ENCODE results near the gene ZIC5. TPM values are rescaled to one million over a fixed set of nuclear protein-coding genes. Genes with fewer than 3 reads are reported as not detected.
"Not testable (repeated sequence)": the region's sequence is repeated elsewhere in the genome, so short reads cannot be mapped to it uniquely, and the experiment has no call there.

Gene ZIC5
- total RNA-seq, 2 donors from 2014 or later = not detected

- not testable (repeated sequence) for ATAC-seq (replicated peaks in 1 of 2); H3K9me3 Mint-ChIP-seq; H3K4me1 Mint-ChIP-seq (ENCODE audit: low read depth); H3K4me3 Mint-ChIP-seq; H3K36me3 Mint-ChIP-seq (ENCODE audit: insufficient read depth in 2 of 2); H3K27ac Mint-ChIP-seq; DNase-seq
- peaks cover 63% of the 10 kb centered on the region for H3K27me3 Mint-ChIP-seq (ENCODE audit: low read depth)
Measured at GRCh38 chr13:99945515-99945914, 26.1 kb downstream of the ZIC5 start.

- no peaks in the 10 kb centered on the region for H3K4me1 Mint-ChIP-seq (ENCODE audit: low read depth)
- H3K9me3 Mint-ChIP-seq = no peaks in the 10 kb centered on the region
- ATAC-seq (replicated peaks in 1 of 2) (no peak), DNase-seq (no peak)
- H3K27me3 Mint-ChIP-seq (ENCODE audit: low read depth) = peaks cover 56% of the 10 kb centered on the region
- no peaks in the 10 kb centered on the region for H3K36me3 Mint-ChIP-seq (ENCODE audit: insufficient read depth in 2 of 2)
- no peak overlapping the region for H3K27ac Mint-ChIP-seq
- no peak overlapping the region for H3K4me3 Mint-ChIP-seq
Measured at GRCh38 chr13:99944606-99945005, 27.0 kb downstream of the ZIC5 start.

DNA sequence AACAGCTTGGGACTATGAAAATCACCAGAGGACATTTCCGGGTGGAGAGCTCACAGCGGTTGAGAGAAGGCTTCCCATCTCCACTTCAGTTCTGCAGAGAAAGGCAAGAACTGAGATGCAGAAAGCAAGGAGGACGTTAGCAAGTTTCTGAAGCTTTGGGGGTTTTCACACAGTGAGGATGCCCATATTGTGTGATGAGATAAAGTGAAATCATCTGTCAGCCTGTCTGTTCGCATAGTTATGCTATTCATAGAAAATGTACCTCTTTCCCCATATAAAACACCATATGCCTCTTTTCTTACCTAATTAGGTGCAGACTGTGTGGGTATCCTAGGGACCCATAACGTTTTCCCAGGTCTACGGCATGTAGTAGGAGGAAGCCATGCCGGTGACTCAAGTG is 27.5 kb downstream of the ZIC5 start:
- Mint-ChIP-seq H3K4me1 (ENCODE audit: low read depth) (no peaks in the 10 kb centered on the region), H3K27me3 (ENCODE audit: low read depth) (peaks cover 51% of the 10 kb centered on the region), H3K36me3 (ENCODE audit: insufficient read depth in 2 of 2) (no peaks in the 10 kb centered on the region), H3K4me3 (no peak overlapping the region), H3K27ac (no peak overlapping the region), H3K9me3 (no peaks in the 10 kb centered on the region)
- no peak for ATAC-seq (replicated peaks in 1 of 2)
- DNase-seq = no peak

DNA sequence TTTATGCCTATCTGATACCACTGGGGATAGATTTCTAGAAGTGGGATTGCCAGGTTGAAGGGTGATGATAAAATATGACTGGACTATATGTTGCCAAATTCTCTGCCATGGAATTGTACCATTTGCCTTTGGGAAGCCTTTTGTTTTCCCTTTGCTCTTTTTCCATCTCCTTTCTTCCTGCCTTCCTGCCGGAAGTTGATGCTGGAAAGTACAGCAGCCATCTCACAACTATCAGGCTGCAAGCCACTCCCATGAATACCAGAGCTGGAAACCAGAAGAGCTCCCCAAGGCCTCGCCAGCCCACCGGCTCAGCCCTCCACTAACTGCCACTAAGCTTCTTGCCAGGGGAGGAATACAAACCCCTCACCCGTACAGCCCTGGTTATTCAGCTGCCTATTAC is 29.7 kb downstream of the ZIC5 start:
- peaks cover 31% of the 10 kb centered on the region for H3K27me3 Mint-ChIP-seq (ENCODE audit: low read depth)
- H3K4me3 Mint-ChIP-seq = no peak overlapping the region
- no peak overlapping the region for H3K27ac Mint-ChIP-seq
- H3K36me3 Mint-ChIP-seq (ENCODE audit: insufficient read depth in 2 of 2) = no peaks in the 10 kb centered on the region
- H3K4me1 Mint-ChIP-seq (ENCODE audit: low read depth) = no peaks in the 10 kb centered on the region
- no peak for DNase-seq
- no peaks in the 10 kb centered on the region for H3K9me3 Mint-ChIP-seq
- no peak for ATAC-seq (replicated peaks in 1 of 2)

DNA sequence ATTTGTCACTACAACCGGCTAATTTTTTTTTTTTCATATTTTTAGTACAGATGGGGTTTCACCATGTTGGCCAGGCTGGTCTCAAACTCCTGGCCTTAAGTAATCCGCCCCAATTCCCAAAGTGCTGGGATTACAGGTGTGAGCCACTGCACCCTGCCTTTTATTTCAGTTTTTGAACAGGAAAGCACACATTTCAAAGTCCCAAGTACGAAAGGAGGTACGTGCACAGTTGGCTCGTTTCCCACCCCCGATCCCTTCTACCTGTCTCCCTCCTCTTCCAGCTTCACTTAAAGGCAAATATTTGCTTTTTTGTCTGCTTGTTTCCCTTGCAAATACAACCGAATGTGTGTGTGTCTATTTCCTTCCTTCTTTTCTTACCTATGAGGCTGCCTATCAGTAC is 30.5 kb downstream of the ZIC5 start:
- Mint-ChIP-seq H3K4me1 (ENCODE audit: low read depth) (no peaks in the 10 kb centered on the region), H3K27ac (no peak overlapping the region), H3K9me3 (no peaks in the 10 kb centered on the region), H3K4me3 (no peak overlapping the region), H3K36me3 (ENCODE audit: insufficient read depth in 2 of 2) (no peaks in the 10 kb centered on the region), H3K27me3 (ENCODE audit: low read depth) (peaks cover 27% of the 10 kb centered on the region)
- ATAC-seq (replicated peaks in 1 of 2) (no peak), DNase-seq (no peak)

- Mint-ChIP-seq H3K27ac (no peak overlapping the region), H3K9me3 (no peaks in the 10 kb centered on the region), H3K4me3 (no peak overlapping the region), H3K36me3 (ENCODE audit: insufficient read depth in 2 of 2) (no peaks in the 10 kb centered on the region), H3K27me3 (ENCODE audit: low read depth) (peaks cover 23% of the 10 kb centered on the region), H3K4me1 (ENCODE audit: low read depth) (no peaks in the 10 kb centered on the region)
- ATAC-seq (replicated peaks in 1 of 2) (no peak), DNase-seq (no peak)
Measured at GRCh38 chr13:99938635-99939034, 32.9 kb downstream of the ZIC5 start.

GRCh38 chr13:99935772-99936171 is 35.8 kb downstream of the ZIC5 start:
- Mint-ChIP-seq H3K27me3 (ENCODE audit: low read depth) (peaks cover 13% of the 10 kb centered on the region), H3K27ac (no peak overlapping the region), H3K36me3 (ENCODE audit: insufficient read depth in 2 of 2) (no peaks in the 10 kb centered on the region), H3K4me1 (ENCODE audit: low read depth) (no peaks in the 10 kb centered on the region), H3K4me3 (no peak overlapping the region), H3K9me3 (no peaks in the 10 kb centered on the region)
- ATAC-seq (replicated peaks in 1 of 2) (no peak), DNase-seq (no peak)

DNA sequence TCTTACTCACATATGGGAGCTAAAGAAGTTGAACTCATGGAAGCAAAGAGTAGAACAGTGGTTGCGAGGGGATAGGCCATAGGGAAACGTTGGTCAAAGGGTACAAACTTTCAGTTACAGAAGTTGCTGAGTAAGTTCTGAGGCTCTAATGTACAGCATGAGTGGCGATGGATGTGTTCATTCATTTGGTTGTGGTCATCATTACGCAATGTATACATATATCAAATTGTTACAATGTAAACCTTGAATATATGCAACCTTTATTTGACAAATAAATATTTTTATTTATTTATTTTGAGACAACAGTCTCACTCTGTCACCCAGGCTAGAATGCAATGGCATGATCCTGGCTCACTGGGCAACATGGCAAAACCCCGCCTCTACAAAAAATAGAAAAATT is 38.7 kb downstream of the ZIC5 start:
- ATAC-seq (replicated peaks in 1 of 2) = no peak

GRCh38 chr13:99930925-99931324 is 40.6 kb downstream of the ZIC5 start:
- H3K4me3 Mint-ChIP-seq = no peak overlapping the region
- no peaks in the 10 kb centered on the region for H3K36me3 Mint-ChIP-seq (ENCODE audit: insufficient read depth in 2 of 2)
- no peaks in the 10 kb centered on the region for H3K9me3 Mint-ChIP-seq
- DNase-seq (no peak), ATAC-seq (replicated peaks in 1 of 2) (no peak)
- no peaks in the 10 kb centered on the region for H3K4me1 Mint-ChIP-seq (ENCODE audit: low read depth)
- no peak overlapping the region for H3K27ac Mint-ChIP-seq
- H3K27me3 Mint-ChIP-seq (ENCODE audit: low read depth) = peaks cover 4% of the 10 kb centered on the region

More for the DNA sequence above, 38.7 kb downstream of the ZIC5 start:
- DNase-seq = no peak
- Mint-ChIP-seq H3K27me3 (ENCODE audit: low read depth) (peaks cover 8% of the 10 kb centered on the region), H3K4me1 (ENCODE audit: low read depth) (no peaks in the 10 kb centered on the region), H3K27ac (no peak overlapping the region), H3K9me3 (no peaks in the 10 kb centered on the region), H3K36me3 (ENCODE audit: insufficient read depth in 2 of 2) (no peaks in the 10 kb centered on the region), H3K4me3 (no peak overlapping the region)

GRCh38 chr13:99929866-99930265 is 41.7 kb downstream of the ZIC5 start:
- Mint-ChIP-seq H3K9me3 (no peaks in the 10 kb centered on the region), H3K27ac (no peak overlapping the region), H3K36me3 (ENCODE audit: insufficient read depth in 2 of 2) (no peaks in the 10 kb centered on the region), H3K4me1 (ENCODE audit: low read depth) (no peaks in the 10 kb centered on the region), H3K27me3 (ENCODE audit: low read depth) (no peaks in the 10 kb centered on the region), H3K4me3 (no peak overlapping the region)
- ATAC-seq (replicated peaks in 1 of 2) = no peak
- DNase-seq = no peak

DNA sequence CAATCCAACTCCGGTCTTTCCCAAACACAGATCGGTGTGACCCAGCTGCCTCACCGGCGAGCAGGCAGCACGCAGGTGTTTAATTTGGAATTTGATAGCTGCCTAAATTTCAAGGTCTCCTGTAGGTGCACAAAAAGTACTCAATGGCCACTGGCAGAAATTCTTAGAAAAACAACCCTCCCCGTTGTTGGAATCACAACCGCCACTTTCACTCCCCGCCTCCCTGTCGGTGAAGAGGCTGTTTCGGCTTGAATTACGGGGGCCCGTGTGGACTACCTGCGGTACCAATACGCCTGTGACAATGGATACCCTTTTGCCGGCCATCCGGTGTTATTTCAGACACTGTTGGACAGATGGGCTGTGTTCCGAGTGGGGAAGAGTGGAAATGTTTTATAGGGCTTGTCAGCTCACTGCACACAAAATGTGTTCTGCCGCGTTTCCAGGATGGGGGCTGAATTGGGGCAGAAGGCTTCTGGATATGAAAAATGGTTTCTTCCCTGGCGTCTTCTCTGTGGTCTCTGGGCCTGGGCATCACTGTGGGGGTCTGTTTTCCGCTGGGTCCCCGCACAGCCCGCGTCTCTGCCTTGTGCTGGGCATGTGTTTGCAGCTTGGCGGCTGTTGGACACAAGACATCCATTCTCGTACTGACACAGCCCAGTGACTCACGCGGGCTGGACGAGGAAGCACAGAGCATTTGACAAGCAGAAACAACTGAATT is 45.4 kb downstream of the ZIC5 start:
- Mint-ChIP-seq H3K4me3 (no peak overlapping the region), H3K9me3 (peaks cover 0 to 2% of the 10 kb centered on the region in 2 donors), H3K27ac (no peak overlapping the region), H3K36me3 (ENCODE audit: insufficient read depth in 2 of 2) (peaks cover 0 to 2% of the 10 kb centered on the region in 2 donors), H3K27me3 (ENCODE audit: low read depth) (peaks cover 11% of the 10 kb centered on the region), H3K4me1 (ENCODE audit: low read depth) (no peaks in the 10 kb centered on the region)
- ATAC-seq (replicated peaks in 1 of 2) (no peak), DNase-seq (no peak)

GRCh38 chr13:99923877-99924582 is 47.5 kb downstream of the ZIC5 start:
- Mint-ChIP-seq H3K4me1 (ENCODE audit: low read depth) (no peaks in the 10 kb centered on the region), H3K4me3 (no peak overlapping the region), H3K27ac (no peak overlapping the region), H3K36me3 (ENCODE audit: insufficient read depth in 2 of 2) (peaks cover 0 to 2% of the 10 kb centered on the region in 2 donors), H3K9me3 (peaks cover 0 to 2% of the 10 kb centered on the region in 2 donors), H3K27me3 (ENCODE audit: low read depth) (peaks cover 11% of the 10 kb centered on the region)
- ATAC-seq (replicated peaks in 1 of 2) = no peak
- DNase-seq = no peak

GRCh38 chr13:99922631-99923404 is 48.7 kb downstream of the ZIC5 start:
- Mint-ChIP-seq H3K27ac (no peak overlapping the region), H3K36me3 (ENCODE audit: insufficient read depth in 2 of 2) (peaks cover 0 to 2% of the 10 kb centered on the region in 2 donors), H3K4me1 (ENCODE audit: low read depth) (no peaks in the 10 kb centered on the region), H3K4me3 (no peak overlapping the region), H3K9me3 (peaks cover 0 to 2% of the 10 kb centered on the region in 2 donors), H3K27me3 (ENCODE audit: low read depth) (peaks cover 16% of the 10 kb centered on the region)
- ATAC-seq (replicated peaks in 1 of 2) (no peak), DNase-seq (no peak)

Measured in activated T-cell treated with anti-CD3 and anti-CD28 coated beads, Interleukin-2, amount 50 U/mL, for 72 hours (primary cell).